ENCODE results near the gene MBD4.
"Not testable (repeated sequence)": the region's sequence is repeated elsewhere in the genome, so short reads cannot be mapped to it uniquely, and the experiment has no call there.

MBD4 gene

DNA sequence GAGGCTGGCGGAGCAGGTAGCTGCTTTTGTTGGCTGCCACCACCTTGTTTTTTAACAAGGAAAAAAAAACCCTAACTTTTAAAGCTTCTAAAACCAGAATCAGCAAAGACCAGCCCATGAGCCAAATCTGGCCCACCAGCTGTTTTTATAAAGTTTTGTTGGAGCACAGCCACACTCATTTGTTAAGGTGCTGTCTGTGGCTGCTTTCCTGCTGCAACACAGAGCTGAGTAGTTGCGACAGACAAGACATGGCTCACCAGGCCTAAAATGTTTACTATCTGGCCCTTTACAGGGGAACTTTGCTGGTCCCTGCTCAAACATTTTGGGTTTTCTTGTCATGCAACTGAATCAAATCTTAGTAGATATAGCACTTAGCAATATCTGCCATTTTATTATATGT, 30.2 kb downstream of the MBD4 start:
- DNase-seq (ENCODE audit: low read depth) = no peak

- no peak for DNase-seq (ENCODE audit: low read depth)
Observed at GRCh38 chr3:129404610-129405009, 35.1 kb downstream of the MBD4 start.

- no peak for DNase-seq (ENCODE audit: low read depth)
Observed at GRCh38 chr3:129404130-129404529, 35.6 kb downstream of the MBD4 start.

DNA sequence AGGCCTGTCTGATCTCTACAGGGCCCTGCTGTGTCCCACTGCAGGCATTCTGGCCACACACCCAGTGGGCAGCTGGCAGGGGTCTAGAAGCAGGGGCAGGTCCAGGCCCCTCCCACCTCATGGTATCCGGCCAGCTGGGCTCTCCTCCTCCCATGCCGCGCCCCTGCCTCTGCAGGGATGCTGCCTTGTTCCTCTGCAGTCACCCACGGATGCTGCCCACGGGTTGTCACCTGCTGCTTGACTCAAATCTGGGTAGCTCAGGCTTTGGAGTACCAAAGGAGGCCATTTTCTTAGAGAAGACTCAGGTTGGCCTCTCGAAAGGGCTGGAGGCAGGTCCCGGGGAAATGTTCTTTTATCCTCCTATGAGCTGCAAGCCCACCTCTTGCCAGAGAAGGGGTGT, 36.3 kb downstream of the MBD4 start:
- no peak for DNase-seq (ENCODE audit: low read depth)

GRCh38 chr3:129402616-129403015, 37.1 kb downstream of the MBD4 start:
- DNase-seq (ENCODE audit: low read depth) = no peak

DNA sequence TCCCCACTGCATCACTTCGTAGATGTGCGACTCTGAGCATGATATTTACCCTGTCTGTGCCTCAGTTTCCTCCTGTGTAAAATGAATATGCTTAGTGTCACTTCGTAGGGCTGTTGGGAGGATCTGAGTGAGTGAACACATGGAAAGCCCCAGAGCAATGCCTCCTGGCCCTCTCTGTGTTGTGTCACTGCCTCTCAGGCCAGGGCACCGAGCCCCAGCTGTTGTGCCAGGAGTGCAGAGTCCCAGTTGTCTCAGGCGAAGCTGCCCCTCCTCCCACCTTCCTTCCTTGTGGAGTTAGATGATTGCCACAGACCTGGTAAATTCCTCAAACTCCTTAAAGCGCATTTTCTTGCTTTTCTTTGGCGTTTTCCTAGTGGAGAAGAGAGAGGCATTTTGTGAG, 37.5 kb downstream of the MBD4 start:
- no peak for DNase-seq (ENCODE audit: low read depth)

DNA sequence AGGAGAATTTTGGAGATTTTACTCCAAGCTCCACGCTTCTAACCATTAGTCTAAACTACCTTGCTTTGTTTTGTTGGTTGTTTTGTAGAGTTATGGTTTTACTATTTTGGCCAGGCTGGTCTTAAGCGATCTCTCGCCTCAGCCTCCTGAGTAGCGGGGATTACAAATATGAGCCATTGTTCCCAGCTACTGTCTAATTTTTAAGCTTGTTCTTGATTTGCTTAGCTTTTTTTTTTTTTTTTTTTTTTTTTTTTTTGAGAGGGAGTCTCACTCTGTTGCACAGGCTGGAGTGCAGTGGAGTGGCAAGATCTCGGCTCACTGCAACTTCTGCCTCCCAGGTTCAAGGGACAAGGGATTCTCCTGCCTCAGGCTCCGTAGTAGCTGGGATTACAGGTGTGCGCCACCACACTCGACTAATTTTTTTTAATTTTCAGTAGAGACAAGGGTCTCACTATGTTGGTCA, 39.8 kb downstream of the MBD4 start:
- no peak for DNase-seq (ENCODE audit: low read depth)

- peak; percentile 95 for DNase-seq (ENCODE audit: low read depth)
Observed at GRCh38 chr3:129399145-129399894, 40.4 kb downstream of the MBD4 start.

GRCh38 chr3:129398803-129399144, 41.0 kb downstream of the MBD4 start:
- DNase-seq (ENCODE audit: low read depth) = no peak

- not testable (repeated sequence) for DNase-seq (ENCODE audit: low read depth)
Observed at GRCh38 chr3:129393760-129394564, 45.8 kb downstream of the MBD4 start.

GRCh38 chr3:129393271-129393670, 46.5 kb downstream of the MBD4 start:
- DNase-seq (ENCODE audit: low read depth) = no peak

GRCh38 chr3:129392106-129392887, 47.5 kb downstream of the MBD4 start:
- not testable (repeated sequence) for DNase-seq (ENCODE audit: low read depth)

- not testable (repeated sequence) for DNase-seq (ENCODE audit: low read depth)
Observed at GRCh38 chr3:129391583-129391982, 48.2 kb downstream of the MBD4 start.

DNA sequence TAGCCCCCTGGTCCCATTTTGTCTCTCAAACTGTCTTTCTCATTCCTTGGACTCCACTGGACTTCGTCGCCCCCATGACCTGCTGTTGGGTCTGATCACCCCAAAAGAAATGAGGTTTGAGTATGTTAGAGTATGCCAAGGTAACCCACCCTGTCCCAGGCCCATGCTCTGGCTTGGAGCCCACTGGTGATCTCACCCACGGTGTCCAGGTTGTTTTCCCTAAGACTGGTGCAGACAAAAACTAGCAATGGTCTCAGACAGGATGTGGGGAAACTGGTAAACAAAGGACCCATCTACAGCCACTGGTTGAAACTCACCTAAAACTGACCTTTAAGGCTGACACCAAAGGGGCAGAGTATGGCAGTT, 50.2 kb downstream of the MBD4 start:
- DNase-seq (ENCODE audit: low read depth) = no peak

DNA sequence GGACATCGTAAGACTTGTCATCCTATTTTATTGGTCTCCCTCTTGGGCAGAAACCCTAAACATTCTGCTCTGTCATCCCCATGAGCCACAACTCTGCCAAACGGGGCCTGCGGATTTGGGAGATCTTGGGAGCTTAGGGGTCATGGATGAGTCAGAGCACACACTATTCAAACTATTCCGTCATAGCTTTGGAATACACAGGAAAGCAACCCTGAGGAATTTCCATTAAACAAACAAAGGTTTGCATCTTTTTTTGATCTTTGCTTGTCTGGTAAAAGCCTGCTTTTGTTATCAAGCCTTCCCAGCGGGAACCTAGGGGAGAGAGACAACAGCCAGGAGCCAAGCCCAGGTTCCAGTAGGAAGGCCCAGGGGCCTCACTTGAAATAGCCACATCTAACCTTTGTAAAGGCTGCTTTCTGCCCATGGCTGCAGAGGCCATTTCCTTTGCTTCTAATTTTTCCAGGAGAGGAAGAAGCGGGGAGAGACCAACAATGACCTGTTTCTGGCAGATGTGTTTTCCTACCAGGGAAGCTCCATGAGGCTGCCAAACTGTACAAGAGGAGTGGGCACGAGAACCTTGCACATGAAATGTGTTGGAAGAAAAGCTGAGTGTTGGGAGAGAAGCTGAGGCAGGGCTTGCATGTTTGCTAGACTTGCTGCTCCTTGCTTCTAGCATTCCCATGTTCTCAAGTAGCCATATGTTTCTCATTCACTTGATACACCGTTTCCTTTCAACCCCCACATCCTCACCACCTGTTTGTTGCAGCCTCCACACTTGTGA, 50.8 kb downstream of the MBD4 start:
- DNase-seq (ENCODE audit: low read depth) = not testable (repeated sequence)

GRCh38 chr3:129387487-129387886, 52.3 kb downstream of the MBD4 start:
- DNase-seq (ENCODE audit: low read depth) = no peak

DNA sequence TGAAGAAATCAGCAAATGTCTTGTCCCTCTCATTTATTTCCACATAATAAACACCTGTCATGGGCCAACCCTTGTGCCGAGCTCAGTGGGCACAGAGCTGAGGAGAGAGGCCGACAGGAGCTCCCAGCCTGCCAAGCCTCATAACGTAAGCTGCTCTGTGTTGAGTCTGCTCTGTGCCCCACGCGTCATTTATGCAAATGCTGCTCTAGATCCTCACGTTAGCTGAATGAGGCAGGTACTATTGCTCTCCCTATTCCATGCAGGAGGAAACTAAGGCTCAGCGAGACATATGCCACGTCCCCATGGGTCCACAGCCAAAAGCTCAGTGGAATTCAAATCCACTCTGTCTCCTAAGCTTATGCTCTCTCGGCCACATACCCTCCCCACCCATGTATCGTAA, 52.8 kb downstream of the MBD4 start:
- DNase-seq (ENCODE audit: low read depth) = no peak

DNA sequence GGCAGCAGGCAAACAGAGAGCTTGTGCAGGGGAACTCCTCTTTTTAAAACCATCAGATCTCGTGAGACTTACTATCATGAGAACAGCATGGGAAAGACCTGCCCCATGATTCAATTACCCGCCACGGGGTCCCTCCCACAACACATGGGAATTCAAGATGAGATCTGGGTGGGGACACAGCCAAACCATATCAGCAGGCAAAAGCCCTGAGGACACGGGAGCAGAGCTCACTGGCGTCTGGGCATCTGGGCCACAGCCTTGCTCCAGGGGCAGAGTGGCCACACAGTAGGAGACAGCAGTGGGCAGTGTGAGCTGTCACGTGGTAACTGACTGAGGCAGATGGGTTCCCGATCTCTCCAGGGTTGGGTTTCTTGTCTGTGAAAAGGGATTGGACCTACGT, 54.2 kb downstream of the MBD4 start:
- DNase-seq (ENCODE audit: low read depth) = not testable (repeated sequence)

DNA sequence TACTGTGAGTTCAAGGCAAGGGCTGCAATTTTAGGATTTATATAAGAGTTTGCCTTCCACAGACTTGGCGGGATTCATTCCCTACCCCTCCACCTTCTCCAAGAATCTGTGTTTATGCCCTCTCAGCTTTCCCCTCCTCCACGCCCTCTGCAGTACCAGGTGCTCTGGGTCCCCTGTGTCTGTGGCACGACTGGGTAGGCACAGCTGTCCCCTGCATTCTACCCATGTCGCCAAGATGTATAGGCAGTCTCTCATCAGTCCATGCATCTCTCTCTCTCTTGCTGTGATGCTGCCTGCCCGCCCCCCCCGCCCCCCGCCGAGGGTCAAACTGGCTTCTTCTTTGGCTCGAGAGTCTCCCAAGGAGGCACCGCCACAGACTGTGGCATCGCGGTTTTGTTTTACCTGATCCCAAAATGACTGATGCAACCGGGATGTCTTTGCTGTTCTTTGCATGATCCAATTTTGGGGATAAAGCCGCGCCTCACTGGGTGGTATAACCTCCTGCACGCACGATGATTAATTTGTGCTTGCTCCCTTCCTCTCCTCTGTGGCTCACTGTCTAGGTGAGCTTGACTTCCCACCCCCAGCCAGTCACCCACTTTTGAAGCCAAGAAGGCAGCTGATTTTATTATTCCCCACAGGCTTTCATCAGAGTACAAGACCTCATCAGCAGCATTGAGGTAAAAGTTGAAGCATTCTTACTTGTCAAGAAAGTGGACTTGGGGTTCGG, 55.0 kb downstream of the MBD4 start:
- DNase-seq (ENCODE audit: low read depth) = no peak

DNA sequence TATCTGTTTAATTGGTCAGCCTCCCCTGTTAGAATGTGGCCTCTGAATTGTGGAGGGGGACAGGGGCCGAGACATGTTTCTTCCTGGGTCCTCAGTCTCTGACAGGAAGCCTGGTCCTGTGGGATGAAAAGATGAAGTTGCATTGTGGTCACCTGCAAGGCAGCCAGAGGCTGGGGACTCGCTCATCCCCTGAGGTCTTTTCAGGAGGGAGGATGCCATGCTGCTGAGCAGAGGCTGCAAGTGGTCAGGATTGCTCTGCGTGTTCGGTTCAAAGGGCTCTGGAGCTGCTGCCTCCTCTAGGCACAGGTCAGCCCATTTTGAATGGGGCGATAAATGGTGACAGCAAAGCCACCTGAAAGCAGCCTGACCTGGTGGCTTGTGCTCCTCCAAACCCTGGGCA, 55.6 kb downstream of the MBD4 start:
- DNase-seq (ENCODE audit: low read depth) = not testable (repeated sequence)

DNA sequence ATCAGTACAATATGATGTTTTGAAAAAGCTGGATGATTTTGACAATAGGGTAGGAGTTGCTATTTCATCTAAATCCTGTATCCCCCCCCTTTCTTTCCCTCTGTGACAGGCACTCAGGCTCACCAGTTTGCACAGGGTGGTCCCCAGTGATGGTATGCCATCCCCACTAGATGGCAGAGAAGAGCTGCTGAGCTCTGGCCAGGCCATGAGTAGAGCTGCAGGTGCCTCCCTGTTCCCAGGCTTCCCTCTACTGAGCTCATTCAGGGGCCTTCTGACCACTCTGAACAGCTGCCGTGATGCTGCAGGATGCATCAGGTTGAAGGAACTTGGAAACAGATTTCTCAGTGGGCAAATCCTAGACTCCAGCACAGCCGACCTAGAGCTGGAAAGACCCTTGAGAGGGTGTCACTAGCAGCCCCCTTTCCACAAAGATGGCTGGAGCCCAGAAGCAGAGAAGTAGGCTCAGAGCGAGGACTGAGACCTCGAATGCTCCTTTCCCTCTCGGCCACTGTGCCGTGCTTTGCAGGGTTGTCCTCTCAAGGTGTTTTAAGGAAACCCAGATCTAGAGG, 56.4 kb downstream of the MBD4 start:
- no peak for DNase-seq (ENCODE audit: low read depth)
